ENCODE data around the gene ID2. TPM values are rescaled to one million over a fixed set of nuclear protein-coding genes. Genes with fewer than 3 reads are reported as not detected.

ID2 gene, protein sequence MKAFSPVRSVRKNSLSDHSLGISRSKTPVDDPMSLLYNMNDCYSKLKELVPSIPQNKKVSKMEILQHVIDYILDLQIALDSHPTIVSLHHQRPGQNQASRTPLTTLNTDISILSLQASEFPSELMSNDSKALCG
- total RNA-seq = 62.3 TPM

DNA sequence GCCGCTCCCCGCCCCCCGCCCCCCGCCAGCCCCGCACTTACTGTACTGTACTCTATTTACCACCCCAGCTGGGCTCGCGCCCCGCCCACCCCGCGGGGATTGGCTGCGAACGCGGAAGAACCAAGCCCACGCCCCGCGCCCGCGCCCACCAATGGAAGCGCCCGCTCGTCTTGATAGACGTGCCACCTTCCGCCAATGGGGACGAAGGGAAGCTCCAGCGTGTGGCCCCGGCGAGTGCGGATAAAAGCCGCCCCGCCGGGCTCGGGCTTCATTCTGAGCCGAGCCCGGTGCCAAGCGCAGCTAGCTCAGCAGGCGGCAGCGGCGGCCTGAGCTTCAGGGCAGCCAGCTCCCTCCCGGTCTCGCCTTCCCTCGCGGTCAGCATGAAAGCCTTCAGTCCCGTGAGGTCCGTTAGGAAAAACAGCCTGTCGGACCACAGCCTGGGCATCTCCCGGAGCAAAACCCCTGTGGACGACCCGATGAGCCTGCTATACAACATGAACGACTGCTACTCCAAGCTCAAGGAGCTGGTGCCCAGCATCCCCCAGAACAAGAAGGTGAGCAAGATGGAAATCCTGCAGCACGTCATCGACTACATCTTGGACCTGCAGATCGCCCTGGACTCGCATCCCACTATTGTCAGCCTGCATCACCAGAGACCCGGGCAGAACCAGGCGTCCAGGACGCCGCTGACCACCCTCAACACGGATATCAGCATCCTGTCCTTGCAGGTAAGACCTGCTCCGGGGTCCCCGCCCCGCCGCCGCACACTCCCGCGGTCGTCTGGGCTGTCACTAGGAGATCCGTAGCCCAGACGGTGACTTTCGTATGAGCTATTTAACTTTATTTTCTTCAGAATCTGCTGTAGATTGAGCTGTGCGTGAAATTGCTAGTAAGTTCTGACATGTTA lies at the start of gene ID2:
ID2 (plus strand) TSS at position 271 of the 907 bp plus-strand sequence; CDS start at position 381, 110 bp downstream.
- DNase-seq (ENCODE audit: low spot score) = peak; percentile 100

DNA sequence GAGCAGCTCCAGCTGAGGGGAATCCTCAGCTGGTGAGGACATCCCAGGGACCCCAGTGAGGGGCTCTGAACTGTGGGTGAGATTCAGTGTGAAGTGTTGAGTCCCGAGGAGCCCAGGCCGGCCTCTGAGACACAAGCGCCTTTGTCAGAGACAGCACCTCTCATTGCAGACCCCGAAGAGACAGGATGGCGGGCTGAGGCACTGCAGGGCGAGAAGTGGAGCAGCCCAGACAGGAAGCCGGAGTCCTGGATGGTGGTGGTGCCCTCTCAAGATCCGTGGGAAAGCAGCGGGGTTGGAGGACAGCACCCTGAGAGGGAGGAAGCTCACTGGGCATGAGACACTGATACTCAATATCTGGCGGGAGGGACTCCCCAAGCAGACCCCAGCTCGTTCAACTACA lies 49.1 kb upstream of the ID2 start:
- no peak for DNase-seq (ENCODE audit: low spot score)

DNA sequence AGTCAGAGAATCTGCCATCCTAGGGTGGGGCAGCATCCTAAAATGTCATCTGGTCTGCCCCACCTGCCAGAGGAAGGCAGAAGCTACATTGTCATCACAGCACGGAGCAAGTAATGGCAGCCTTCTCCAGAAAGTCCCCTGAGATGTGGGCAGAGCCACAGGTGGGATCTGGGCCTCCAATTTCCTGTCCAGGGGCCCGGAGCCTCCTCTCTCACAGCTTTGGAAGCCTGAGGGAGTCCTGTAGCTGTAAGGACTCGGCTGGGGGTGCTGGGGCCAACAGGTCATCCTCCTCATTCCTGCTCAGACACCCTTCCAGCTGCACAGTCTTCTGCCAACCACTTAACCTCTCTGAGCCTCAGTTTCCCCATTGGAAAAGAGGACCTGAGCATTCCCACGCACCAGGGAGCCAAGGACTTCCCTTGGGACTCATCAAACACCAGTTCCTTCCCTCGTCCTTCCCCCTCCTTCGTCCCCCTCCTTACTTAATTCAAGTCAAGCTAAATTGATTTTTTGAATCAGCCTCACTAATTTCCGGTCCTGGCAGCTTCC lies 48.6 kb upstream of the ID2 start:
- DNase-seq (ENCODE audit: low spot score) = no peak

DNA sequence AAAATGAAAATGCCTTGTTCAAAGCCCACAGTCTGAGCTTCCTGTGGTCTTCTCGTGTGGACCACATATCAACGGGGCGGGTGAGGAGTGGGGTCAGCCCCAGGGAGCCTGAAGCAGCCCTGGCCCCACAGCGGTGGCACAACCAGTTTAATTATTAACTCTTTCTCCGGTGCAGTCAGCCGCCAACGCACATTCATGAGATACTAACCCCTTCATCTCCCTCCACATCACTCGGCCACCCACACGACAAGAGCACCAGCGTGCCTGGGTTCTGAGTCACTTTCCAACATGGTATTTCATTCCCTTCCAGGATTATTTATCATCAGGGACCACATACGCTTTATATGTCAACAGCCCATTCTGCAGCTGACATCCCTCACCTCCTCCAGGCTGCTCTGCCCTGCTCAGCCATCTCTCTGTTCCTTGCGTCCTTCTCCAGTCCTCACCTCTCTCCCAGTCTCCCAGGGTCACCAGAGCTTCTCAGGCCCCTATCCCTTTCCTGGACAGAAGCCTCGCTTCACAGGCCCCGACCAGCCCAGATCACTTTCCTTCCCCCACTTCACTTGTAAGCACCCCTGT lies 48.0 kb upstream of the ID2 start:
- no peak for DNase-seq (ENCODE audit: low spot score)

DNA sequence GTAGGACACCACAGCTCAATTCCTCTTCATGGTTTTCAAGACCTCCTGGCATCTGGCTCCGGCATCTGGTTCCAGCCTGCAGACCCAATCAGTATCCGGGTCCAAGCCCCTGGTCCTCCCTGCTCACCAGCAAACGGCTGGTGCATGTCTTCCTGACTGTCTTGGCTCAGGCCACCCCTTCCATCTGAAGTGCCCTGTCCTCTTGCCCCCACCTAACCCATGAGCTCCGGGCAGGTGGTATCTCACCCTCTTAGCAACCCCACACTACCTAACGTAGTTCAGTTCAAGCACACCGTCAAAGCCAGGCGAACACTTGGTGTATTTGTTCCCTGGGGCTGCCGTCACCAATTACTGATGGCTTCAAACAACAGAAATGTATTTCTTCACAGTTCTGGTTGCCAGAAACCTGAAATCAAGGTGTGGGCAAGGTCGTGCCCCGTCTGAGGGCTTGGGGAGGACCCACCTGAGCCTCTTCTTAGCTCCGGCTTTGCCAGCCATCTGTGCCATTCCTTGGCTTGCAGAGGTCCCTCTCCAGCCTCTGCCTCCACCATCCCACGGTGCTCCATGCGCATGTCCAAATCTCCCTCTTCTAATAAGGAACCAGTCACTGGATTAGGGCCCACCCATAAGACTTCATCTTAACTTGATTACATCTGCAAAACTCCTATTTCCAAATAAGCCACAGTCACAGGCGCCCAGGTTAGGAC lies 47.2 kb upstream of the ID2 start:
- DNase-seq (ENCODE audit: low spot score) = no peak

DNA sequence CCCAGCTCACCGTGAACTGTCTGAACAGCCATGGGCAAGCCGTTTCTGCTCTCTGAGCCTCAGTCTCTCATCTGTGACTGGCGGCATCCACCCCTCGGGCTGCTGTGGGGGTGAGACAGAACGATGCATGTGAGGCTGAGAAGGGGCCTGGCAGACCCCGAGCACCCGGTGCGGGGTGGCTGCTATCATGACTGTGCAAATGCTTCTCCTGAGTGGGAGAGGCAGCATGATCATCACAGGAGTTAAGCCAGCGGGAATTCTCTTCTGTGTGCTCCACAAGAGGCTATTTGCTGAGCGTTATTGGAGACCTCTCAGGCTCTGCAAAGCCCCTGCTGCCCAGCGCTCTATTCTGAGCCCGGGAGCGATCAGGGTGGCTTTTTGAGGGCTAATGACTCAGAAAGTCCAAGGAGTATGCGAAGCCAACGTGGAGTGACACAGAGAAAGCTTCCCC lies 45.8 kb upstream of the ID2 start:
- no peak for DNase-seq (ENCODE audit: low spot score)

- DNase-seq (ENCODE audit: low spot score) = no peak
Observed at GRCh38 chr2:8636721-8637636, 44.9 kb upstream of the ID2 start.

DNA sequence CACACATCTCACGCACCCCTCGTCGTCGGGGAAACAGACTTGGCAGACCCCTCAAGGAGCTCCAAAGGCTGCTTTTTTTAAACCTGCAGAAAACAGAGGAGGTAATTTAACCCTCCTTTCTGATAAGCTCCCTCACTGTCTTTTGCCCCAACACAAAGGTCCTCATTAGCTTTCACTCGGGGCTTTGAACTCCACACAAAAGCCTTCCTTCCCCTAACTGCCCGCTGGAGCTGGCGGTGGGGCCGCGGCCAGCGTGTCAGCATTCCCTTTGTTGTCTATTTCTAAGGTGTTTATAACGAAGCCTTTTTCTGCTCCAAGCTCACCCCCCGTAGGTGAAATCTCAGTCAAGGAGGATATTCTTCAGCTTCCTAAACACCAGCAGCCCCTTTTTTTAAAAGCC lies 43.5 kb upstream of the ID2 start:
- DNase-seq (ENCODE audit: low spot score) = no peak

- no peak for DNase-seq (ENCODE audit: low spot score)
Observed at GRCh38 chr2:8639122-8639635, 42.7 kb upstream of the ID2 start.

DNA sequence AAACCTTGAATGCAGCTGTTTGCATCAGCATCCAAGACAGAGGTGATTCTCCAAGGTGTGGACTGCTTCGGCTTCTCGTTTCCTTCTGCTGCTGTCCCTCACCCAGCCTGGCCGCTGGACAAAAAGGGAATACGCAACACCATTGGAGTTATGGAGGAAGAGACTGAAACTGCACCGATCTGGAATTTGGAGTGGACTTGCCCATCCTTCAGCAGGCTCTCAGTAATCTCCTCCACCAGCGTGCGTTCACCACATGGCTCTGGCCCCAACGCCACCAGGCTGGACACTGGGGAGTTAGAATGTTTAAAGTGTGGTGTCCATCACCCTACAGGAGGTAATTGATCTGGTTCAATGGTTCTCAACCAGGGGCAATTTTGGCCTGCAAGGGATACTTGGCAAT lies 41.4 kb upstream of the ID2 start:
- no peak for DNase-seq (ENCODE audit: low spot score)

- DNase-seq (ENCODE audit: low spot score) = no peak
Observed at GRCh38 chr2:8641301-8641965, 40.4 kb upstream of the ID2 start.

DNA sequence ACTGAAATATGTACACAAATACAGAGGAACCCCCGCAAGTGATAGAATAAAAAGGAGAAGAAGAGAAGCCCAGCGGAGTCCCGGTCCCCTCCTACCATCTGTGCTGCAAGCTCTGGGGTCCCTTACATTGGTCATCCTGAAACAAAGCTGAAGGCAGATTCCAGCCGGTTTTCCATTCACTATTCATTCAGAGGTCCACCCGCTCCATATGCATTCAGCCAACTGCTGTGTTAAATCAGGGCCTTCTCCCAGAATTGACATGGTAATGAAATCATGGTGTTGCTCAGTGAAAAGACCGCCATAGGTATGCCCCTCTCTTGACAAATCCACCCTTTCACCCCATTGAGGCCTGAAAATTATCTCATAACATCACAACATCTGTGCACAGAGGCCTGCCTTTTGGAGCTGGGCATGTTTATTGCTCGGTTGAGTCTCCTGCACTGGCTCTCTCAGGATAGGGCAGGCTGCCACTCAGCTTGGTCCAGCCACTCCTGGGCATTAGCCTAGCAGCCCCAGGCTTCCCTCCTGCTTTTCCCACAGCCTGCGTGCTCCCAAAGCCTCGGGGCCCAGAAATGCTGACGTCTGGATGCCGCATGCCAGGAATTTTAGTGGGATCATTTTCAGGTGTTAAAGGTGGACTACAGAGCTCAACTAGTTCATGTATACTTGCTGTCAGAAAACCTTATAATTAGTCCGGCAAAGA lies 39.3 kb upstream of the ID2 start:
- no peak for DNase-seq (ENCODE audit: low spot score)

DNA sequence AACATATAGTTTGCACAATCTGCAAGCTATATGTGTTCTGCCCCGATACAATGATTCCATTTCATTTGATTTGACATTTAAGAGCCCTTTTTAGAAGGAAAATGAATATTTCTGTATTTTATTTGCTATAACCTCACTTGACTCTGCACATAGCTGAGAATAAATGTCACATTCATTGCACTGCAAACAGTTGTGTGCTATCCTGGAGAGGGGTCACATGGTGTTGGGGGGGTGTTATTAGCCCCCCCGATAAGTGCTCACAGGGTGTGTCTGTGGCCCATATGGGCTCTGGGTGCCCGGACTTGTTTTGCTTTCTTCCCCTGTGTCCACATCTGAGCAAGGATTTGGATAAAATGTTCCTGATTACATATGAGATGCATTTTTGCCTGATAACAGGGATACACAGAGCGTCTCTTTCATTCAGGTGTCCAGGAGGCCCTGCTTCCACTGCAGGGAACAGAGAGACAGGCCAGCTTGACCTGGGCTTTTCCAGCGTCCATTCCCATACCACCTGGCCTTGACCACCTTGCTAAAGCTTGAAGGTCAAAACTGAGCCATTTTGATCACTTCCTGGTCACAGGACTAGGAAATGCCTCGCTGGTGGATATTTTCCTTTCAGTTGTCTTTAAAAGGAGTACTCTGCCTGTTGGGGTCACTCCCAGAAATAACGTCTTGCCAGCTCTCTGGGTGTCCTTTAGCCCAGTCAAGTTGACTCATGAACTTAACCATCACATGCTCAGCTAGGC lies 38.4 kb upstream of the ID2 start:
- DNase-seq (ENCODE audit: low spot score) = no peak

DNA sequence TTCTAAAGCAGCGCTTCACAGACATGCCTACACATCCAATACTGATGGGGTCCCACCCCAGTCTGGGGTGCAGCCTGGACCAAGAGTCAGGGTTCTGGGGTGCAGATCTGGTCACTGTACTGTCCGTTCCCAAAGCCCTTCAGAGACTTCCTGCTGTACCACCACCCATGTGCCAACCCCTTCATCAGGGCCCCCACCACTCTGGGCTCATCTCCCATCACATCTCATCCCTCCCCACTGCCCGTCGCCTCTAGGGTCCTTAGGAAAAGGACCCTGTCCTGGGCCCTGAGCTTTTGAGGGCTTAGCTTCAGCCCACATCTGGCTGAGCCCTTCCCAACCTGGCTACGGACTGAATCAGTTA lies 37.9 kb upstream of the ID2 start:
- DNase-seq (ENCODE audit: low spot score) = no peak

DNA sequence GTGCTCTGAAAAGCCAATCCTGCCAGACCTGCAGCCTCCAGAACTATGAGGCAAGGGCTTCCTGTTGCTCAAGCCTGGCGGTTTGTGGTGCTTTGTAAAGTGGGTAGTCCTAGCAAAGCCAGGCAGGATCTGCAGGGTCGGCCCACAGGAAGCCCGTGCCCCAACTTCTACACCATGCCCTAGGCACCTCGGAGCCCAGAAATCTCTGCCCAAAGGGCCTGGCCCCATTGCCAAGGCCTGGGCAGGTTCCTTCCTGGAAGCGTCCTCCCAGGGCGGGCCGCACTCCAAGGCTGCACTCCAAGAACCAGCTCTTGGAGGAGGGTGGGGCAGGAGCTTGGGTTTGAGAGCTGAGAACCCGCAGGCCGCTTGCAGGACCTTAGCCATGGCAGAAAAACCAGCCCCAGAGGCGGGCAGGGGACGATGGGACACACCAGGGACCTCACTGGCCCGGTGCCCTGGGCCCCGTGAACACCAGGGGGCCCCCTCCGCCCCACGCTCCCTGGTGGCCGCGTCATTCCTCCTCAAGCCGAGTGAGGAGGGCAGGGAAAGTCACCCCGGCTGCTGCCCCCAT lies 37.2 kb upstream of the ID2 start:
- DNase-seq (ENCODE audit: low spot score) = no peak

GRCh38 chr2:8645176-8645831 lies 36.6 kb upstream of the ID2 start:
- no peak for DNase-seq (ENCODE audit: low spot score)

DNA sequence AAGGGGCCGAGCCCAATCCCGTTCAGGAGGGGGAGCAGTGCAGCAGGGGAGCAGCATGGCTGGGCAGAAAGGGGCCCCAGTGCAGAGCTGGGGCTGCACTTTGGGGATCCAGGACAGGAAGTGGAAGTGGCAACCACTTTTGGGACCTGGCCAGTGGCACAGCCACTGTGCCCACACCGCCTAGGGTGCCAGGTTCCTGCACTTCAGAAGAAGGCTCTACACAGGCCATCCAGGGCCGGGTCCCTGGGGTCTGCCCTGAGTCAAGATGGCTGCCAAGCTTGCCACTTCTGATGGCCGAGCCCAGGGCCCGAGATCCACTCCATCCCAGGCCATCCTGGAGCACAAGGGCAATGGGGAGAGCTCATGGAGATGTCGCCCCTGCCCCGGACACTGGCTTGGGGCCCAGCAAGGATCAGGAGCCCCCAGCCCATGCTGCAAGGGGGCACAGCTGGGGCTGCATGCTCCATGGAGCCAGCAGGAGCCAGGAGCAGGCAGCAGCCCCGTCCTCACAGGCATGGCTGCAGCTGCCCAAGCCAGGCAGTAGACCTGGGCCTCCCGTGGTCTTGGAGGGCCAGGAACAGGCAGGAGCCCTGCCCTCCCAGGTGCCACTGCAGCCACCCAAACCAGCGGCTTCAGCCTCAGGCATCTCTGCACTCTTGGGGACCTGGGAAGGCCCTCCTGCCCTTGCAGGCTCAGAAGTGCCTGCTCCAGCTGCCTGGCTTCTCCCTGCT lies 35.0 kb upstream of the ID2 start:
- DNase-seq (ENCODE audit: low spot score) = no peak
